WTC11 (cell line): Measurements from ENCODE around the gene NUDT15.

Source experiments
- ATF6 ChIP-seq: sonication (generic); formaldehyde crosslinking; IDR thresholded peaks from 2 replicates; pipeline ENCODE4 v1.8.1; 2023; ENCODE audit warnings: mild to moderate bottlenecking, missing genetic modification reagents
- ELF4 ChIP-seq: sonication (generic); formaldehyde crosslinking; IDR thresholded peaks from 2 replicates; pipeline ENCODE4 v1.8.1; 2022; ENCODE audit warnings: low read depth, mild to moderate bottlenecking, moderate library complexity, missing genetic modification reagents
- KAT7 ChIP-seq: sonication (generic); formaldehyde crosslinking; IDR thresholded peaks from 2 replicates; pipeline ENCODE4 v1.8.1; 2023; ENCODE audit warnings: missing genetic modification reagents, mild to moderate bottlenecking, borderline replicate concordance
- NFE2L1 ChIP-seq: sonication (generic); formaldehyde crosslinking; IDR thresholded peaks from 2 replicates; pipeline ENCODE4 v1.8.1; 2023; ENCODE audit warnings: missing genetic modification reagents
- NFYB ChIP-seq: sonication (generic); formaldehyde crosslinking; conservative IDR thresholded peaks from 2 replicates; pipeline ENCODE4 v1.8.0; 2022; ENCODE audit warnings: low read depth, missing genetic modification reagents
- NR3C1 ChIP-seq: sonication (generic); formaldehyde crosslinking; conservative IDR thresholded peaks from 2 replicates; pipeline ENCODE4 v1.8.1; 2023; ENCODE audit warnings: low read depth, mild to moderate bottlenecking, missing genetic modification reagents
- SMAD4 ChIP-seq: sonication (generic); formaldehyde crosslinking; IDR thresholded peaks from 2 replicates; pipeline ENCODE4 v1.8.0; 2022; ENCODE audit warnings: mild to moderate bottlenecking, missing genetic modification reagents
- SP1 ChIP-seq: sonication (generic); formaldehyde crosslinking; conservative IDR thresholded peaks from 2 replicates; pipeline ENCODE4 v1.8.1; 2022; ENCODE audit warnings: missing genetic modification reagents
- USF2 ChIP-seq: sonication (generic); formaldehyde crosslinking; IDR thresholded peaks from 2 replicates; pipeline ENCODE4 v1.8.1; 2023; ENCODE audit warnings: mild to moderate bottlenecking, missing genetic modification reagents, moderate library complexity
- ZNF232 ChIP-seq: sonication (generic); formaldehyde crosslinking; IDR thresholded peaks from 2 replicates; pipeline ENCODE4 v1.8.0; 2022; ENCODE audit warnings: mild to moderate bottlenecking, missing genetic modification reagents
- ZNF396 ChIP-seq: fragments of 250-450 bp; sonication (Bioruptor Pico); IDR thresholded peaks from 2 replicates; pipeline ENCODE4 v1.8.0; 2021; ENCODE audit warnings: mild to moderate bottlenecking, moderate library complexity, borderline replicate concordance
- ZSCAN18 ChIP-seq: fragments of 250-450 bp; sonication (Bioruptor Pico); IDR thresholded peaks from 2 replicates; pipeline ENCODE4 v2.1.2; 2022; ENCODE audit warnings: mild to moderate bottlenecking, moderate library complexity
- TF ChIP-seq, protein P1 (sequence below): fragments of 200-600 bp; IDR thresholded peaks from 2 replicates; pipeline ENCODE4 v1.8.0; 2022; ENCODE audit warnings: antibody characterized with exemption
- TF ChIP-seq, protein P2 (sequence below): sonication (generic); formaldehyde crosslinking; IDR thresholded peaks from 2 replicates; pipeline ENCODE4 v1.8.0; 2022; ENCODE audit warnings: mild to moderate bottlenecking, missing genetic modification reagents

DNA sequence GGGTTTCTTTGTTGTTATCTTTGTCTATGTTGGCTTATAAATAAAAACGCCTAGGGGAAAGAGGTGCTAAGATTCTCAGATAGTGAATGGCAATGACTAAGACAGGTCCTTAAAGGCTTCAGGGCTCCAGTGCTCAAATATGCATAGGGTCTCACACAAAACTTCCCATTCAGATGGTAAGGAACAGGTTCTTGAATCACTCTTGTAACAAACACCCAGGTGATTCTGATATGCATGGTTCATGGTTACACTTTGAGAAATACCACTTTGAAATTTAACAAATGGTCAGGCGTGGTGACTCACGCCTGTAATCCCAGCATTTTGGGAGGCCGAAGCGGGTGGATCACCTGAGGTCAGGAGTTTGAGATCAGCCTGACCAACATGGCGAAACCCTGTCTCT lies 17.1 kb downstream of the NUDT15 start:
- TF ChIP-seq, protein P1, sequence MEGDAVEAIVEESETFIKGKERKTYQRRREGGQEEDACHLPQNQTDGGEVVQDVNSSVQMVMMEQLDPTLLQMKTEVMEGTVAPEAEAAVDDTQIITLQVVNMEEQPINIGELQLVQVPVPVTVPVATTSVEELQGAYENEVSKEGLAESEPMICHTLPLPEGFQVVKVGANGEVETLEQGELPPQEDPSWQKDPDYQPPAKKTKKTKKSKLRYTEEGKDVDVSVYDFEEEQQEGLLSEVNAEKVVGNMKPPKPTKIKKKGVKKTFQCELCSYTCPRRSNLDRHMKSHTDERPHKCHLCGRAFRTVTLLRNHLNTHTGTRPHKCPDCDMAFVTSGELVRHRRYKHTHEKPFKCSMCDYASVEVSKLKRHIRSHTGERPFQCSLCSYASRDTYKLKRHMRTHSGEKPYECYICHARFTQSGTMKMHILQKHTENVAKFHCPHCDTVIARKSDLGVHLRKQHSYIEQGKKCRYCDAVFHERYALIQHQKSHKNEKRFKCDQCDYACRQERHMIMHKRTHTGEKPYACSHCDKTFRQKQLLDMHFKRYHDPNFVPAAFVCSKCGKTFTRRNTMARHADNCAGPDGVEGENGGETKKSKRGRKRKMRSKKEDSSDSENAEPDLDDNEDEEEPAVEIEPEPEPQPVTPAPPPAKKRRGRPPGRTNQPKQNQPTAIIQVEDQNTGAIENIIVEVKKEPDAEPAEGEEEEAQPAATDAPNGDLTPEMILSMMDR: no peak
- TF ChIP-seq ATF6 (CRISPR knock-in tag) (no peak), ZSCAN18 (CRISPR knock-in tag) (no peak), ELF4 (CRISPR knock-in tag) (no peak), NR3C1 (CRISPR knock-in tag) (no peak), SP1 (no peak), USF2 (CRISPR knock-in tag) (no peak), NFYB (CRISPR knock-in tag) (no peak), ZNF232 (no peak), KAT7 (CRISPR knock-in tag) (no peak), ZNF396 (CRISPR knock-in tag) (no peak), NFE2L1 (CRISPR knock-in tag) (no peak), SMAD4 (CRISPR knock-in tag) (no peak)
- TF ChIP-seq, protein P2, sequence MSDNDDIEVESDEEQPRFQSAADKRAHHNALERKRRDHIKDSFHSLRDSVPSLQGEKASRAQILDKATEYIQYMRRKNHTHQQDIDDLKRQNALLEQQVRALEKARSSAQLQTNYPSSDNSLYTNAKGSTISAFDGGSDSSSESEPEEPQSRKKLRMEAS (CRISPR knock-in tag): no peak
